HK-2 (cell line): ENCODE measurements around the gene PHF5A.
"Not testable (repeated sequence)": the region's sequence is repeated elsewhere in the genome, so short reads cannot be mapped to it uniquely, and the experiment has no call there.

ENCODE experiments used
- DNase-seq: peaks from one replicate; pipeline ENCODE4 v3.0.0-alpha.2; 2018; ENCODE audit not compliant: unreplicated experiment

The PHF5A gene

DNA sequence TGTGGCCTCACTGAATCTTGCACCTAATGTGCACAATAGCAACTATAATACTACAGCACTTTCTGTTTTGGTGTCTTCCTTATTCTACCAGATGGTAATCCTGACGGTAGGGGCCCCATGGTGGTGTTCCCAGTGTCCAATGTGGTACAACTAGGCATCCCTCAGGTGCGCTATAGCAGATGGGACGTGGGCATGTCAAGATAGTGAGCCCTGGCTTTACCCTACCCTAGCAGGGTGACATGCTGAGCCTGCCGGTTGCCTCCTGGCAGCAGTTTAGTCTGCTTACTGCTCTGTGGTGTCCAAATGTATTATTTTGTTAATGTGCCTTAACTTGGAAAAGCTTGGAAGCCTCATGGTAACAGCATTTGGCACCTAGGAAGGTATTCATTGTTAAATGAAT is 19.6 kb upstream of the PHF5A start:
- no peak for DNase-seq

DNA sequence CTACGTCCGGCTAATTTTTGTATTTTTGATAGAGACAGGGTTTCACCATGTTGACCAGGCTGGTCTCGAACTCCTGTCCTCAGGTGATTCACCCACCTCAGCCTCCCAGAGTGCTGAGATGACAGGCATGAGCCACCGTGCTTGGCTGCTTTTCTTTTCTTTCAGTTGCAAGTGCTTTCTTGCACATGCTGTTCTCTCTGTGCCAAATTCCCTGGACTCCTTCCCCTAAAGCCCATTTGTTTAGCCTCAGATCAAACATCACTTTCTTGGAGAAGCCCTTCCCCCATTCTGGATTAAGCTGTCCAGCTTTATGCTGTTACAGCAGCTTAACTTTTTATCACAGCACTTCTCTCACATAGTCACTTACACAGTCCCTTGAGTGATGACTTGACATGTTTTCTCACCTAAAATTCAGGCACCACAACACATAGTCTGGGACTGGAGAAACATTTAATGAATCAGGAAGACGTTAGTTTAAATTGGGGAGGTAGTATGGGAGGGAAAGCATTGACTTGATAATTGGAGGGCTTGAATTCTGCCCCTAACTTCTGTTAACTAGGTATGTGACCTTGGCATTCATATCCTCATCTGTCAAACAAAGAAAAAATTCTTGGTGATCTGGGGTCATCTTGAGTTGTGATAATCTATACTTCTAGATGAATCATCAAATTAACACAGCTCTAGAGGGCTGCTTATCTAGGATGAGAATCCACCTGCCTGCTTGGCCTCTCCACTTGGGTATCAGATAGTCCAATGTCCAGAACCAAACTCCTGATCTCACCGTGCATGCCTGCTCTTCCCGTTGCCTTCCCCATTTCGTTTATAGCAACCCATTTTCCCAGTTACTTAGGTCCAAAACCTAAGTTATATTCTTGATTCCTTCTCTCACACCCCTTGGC is 18.8 kb upstream of the PHF5A start:
- no peak for DNase-seq

DNA sequence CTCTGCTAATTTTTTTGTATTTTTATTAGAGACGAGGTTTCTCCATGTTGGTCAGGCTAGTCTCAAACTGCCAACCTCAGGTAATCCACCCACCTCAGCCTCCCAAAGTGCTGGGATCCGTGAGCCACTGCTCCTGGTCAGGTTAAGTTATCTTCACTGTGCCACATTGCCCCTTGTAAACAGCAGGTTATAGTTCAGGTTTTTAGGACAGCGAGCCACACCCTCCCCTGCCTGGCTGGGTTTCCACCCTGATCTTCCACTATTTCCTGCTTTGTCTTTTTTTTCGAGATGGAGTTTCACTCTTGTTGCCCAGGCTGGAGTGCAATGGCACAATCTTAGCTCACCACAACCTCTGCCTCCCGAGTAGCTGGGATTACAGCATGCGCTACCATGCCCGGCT is 16.5 kb upstream of the PHF5A start:
- no peak for DNase-seq

DNA sequence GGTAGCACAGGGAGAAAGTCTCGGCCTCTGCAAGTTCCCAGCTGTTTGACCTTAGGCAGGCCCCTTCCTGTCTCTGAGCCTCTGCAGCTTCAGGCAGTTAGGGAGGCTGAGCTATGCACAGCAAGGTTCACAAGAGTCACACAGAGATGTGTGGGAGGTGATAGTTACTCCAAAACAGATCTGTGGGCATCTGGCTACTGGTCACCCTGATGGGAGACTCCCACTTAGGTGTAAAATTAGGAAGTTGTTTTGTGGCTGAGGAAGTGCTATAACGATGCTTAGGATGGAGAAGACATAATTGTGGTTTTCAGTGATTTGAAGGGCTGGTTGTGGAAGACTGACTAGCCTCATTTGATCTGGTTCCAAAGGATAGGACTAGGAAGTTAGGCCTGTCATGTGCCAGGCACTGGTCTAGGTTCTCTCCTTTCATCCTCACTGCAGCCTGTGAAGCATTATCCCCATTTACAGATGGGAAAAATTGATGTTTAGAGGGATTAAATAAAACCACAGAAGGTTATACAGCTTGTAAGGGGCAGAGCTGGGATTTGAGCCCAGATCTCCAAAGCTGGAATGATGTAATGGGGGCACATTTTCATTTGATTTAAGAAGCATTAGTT is 13.9 kb upstream of the PHF5A start:
- no peak for DNase-seq

DNA sequence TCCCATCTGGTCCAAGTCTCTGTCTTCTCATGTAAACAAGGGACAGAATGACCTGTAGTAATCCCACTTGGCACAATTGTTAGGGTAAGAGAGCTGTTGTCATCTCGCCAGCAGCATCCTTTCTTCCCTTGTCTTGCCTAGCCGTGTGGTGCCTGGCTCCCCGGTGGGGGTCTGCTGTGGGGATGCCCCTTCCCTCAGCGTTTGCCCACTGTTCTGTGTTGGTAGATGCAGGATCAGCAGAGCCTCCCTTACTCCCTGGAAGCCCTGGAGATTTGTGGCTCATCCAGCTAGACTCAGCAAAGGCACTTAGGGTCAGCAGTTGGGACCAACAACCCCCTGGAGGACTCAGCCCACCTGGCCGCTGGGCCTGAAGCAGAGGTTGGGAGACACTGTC is 13.4 kb upstream of the PHF5A start:
- no peak for DNase-seq

DNA sequence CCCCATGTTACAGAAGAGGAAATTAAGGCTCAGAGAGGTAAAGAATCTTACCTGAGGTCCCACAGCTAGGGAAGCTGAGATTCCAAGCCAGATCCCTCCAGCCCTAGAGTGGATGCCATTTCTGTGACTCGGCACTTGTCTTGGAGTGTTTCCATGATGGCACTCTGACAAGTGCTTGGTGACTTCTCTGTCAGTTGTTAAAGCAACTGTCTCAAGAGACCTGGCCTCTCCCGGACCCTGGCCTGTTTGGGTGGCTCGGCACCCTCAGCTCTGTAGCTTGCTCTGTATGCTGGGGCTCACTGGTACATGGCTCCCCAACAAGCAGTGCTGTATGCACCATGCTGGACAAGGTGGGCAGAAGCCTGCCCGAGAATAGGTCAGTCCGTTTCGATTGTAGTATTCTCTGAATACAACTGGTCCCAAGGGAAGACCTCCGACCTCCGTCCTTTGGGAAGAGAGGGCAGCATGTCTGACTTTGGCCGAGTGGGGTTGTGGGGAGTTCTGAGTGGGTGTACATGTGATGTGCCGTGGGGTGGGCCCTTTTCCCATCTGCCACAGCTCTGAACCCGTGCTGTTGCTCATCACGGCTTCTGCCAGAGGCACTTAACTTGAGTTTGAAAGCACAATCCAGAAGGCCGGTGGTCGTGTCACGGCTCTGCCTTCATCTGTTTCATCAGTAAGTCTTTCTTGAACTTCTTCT is 12.8 kb upstream of the PHF5A start:
- no peak for DNase-seq

DNA sequence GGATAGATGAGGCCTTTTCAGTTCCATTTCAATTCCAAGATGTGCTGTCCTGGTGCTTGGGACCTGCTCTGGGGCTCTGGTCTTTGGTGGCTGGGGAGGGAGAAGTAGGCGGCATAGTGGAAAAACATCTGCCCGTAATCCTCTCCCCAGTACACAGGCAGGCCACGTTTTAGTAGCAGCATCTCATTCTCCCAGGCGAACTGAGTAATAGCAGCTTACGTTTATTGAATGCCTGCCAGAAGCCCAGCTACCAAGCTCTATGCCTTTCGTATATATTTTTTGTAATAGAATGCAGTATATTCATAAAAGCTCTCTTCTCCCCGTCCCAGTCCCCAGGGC is 11.9 kb upstream of the PHF5A start:
- no peak for DNase-seq

DNA sequence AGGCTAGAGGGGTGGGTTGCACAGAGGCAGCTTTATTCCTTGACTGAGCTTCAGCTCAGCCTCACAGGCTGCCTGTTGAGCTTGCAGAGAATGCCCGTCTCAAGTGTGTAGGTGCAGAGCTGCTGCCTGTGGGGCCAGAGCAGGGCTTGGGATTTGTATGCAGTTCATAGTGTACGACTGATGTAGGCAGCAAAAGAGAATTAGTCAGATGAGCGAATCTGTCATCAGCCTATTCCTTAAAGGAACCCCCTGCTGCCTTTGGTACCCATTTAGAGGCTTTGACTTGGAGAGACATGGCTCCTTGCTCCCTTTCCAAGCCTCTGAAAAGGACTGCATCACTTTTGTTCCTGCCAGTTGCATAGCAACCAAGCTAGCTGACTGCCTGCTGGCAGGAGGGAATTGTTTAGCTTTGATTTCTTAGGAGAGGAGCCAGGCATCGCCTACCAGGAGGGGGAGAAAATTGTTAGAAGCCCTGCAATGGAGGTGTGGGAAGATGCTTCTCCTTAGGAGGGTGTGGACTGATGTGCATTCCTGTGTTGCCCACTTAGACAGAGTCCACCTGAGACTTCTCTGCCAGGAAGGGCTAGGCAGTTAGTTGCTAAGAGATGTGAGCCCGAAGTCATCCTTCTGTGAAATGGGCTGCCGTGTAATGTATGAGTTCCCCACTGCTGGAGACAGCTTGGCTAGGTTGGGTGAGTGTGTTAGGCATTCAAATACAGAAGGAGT is 11.3 kb upstream of the PHF5A start:
- DNase-seq = no peak

DNA sequence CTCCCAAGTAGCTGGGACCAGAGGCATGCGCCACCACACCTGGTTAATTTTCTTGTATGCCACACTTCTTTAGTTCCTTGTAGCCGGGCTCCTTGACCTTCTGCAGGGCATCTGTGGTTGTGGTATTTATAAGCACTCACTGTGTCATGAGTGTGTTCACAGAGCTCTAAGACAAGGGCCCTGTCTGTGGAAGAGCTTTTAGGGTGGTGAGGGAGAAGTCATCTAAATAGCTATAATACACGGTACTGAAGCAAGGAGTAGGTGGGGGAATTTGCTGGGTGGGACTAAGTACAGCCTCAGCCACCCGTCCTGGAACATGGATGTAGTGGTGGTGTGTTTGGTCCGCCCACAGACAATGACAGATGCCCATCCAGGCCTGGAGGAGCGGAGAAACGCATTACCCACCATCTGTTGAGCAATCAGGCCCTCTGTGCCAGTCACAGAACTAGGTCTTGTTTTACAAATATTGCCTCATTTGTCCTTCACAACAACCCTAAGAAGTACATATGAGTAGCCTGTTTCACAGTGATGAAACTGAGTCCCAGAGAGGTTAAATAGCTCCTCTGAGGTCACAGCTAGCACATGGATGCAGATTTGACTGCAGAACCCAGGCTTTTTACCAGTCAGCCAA is 10.5 kb upstream of the PHF5A start:
- DNase-seq = no peak

DNA sequence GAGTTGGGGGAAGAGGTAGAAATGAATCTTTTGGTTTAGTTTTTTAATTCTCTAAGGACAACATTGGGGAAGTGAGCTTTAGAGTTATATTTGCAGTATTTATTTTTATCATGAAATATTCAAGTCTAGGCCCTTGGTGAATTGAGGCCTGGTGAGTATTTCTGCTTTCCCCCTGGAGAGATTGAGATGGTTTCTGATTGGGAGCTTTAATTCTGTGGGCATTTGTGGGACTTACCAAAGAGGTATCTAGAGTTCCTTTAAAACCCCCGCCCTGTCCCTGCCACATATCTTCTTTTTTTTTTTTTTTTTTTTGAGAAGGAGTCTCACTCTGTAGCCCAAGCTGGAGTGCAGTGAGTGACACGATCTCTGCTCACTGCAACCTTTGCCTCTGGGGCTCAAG is 10.0 kb upstream of the PHF5A start:
- DNase-seq = no peak

DNA sequence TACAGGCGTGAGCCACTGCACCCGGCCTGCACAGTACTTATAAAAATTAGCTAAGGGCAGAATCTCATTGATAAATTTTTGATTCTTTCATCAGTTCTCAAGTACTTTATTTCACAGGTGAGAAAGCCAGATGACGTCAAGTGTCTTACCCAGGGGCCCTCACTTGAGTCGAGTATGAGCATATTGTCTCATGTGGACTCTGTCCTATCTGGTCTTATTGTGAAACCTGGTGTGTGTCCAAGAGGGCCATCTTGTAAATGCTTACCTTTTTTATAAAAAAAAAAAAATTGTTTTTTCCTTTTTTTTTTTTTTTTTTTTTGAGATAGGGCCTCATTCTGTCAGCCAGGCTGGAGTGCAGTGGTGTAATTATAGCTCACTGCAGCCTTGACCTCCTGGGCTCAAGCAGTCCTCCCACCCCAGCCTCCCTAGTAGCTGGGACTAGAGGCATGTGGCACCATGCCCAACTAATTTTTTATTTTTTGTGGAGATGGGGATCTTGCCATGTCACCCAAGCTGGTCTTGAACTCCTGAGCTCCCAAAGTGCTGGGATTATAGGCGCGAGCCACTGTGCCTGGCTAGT is 6.5 kb upstream of the PHF5A start:
- DNase-seq = no peak

DNA sequence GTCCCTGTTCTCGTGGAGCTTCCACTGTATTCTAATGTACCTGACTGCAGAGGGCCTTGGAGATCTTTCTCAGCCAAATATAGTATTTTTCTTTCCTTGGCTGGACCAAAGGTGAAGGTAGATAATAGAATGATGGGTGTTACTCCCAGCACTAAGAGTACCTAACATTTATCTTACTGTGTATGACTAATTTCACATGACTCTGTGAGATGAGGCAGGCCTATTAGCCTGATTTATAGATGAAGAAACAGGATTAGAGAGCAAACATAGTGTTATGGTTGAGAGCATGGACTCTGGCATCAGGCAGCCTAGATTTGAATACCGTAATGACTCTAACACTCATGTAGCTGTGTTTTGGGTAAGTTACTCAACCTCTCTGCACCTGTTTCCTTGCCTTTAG is 3.1 kb upstream of the PHF5A start:
- no peak for DNase-seq

DNA sequence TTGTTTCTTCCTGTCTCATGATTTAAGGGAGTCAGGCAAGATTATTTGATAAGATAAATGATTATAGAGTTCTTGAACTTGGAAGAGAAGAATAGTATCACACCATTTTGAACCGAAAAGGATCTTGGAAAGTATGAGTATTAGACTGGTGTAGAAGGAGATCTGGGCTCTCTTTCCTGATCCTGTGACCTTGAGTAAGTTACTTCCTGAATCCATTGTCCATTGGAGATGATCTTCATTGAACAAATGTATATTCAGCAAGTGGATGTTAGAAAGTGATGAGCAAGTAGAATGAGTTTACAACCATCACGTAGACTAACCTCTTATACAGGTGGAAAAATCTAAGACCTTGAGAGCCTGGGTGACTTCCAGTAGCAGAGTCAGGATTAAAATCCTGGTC is 2.4 kb upstream of the PHF5A start:
- DNase-seq = no peak

DNA sequence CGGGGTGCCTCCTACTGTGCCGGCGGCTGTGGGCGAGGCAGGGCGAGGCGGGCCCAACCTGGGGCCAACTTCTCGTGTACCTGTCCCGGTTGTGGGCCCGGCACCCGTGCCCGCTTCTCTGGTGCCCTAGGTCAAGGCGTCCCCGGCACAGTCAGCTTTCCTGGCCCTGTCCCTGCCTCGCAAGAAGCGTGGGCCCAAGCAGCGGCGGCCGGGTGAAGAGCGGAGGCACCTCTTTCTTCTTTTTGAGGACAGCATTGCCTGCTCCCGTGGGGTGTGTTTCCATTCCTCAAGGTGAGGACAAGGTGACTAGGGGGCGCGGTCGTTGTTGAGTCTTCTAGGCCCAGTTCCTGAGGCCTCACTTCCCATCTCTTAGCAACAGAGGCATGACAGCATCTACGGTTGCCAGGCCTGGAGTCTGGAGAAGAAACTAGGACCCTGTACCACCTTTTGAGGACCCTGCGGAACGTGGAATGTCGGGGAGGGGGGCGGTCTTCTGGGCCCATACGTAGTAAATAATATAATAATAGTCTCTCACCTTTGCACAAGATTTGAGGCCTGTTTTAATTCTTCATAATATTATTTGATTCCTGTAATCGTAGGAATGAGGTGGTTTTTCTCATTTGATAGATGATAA is 843 bp upstream of the PHF5A start:
- no peak for DNase-seq

DNA sequence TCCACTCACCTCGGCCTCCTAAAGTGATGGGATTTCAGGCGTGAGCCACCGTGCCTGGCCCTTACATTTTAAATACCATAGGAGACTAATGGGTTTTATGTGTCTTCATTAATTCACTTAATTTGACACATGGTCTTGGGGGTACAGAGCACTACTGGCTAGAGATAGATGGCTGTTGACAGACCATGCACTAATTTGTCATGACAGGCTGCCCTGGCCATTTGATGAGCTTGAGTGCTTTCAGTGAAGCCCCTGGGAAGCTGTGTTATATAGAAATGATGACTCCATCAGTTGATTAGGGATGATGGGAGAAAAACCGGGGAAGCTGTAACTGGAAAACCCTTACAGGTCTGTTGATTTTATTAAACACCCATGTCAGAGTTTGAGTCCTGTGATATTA is 6.6 kb downstream of the PHF5A start:
- no peak for DNase-seq

DNA sequence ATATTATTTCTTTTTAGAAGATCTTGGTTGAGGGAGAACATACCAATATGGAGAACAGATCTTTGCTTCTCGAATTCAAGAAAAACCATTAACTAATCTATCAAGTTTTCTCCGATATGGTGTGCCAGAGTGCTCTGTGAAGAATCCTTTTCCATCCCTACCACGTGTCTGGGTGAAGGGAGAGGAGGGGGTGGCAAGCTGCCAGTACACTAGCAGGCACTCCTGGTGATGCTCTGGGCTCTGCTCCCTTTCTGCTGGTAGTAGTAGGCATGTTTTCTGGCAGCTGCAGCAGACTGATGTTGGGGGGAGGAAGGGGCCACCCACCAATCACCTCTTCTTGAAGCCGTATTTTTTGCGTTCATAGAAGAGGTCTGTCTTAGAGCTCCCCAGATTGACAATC is 8.4 kb downstream of the PHF5A start:
- not testable (repeated sequence) for DNase-seq

DNA sequence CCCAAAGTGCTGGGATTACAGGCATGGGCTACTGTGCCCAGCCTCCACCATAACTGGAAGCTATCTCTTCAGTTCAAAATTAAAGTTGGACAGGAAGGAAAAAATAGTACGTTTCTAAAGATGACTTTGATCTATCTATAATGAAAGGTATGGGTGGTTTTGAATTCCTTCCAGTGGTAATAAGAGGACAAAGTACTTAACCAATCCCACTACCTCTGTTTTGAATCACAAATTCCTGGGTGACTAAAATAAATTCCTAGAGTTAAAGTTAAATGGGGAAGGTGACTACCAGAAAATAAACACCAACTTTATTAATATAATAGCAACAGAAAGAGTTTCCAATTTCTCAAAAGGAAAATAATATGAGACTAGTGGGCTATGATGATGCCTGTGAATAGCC is 9.1 kb downstream of the PHF5A start:
- no peak for DNase-seq

DNA sequence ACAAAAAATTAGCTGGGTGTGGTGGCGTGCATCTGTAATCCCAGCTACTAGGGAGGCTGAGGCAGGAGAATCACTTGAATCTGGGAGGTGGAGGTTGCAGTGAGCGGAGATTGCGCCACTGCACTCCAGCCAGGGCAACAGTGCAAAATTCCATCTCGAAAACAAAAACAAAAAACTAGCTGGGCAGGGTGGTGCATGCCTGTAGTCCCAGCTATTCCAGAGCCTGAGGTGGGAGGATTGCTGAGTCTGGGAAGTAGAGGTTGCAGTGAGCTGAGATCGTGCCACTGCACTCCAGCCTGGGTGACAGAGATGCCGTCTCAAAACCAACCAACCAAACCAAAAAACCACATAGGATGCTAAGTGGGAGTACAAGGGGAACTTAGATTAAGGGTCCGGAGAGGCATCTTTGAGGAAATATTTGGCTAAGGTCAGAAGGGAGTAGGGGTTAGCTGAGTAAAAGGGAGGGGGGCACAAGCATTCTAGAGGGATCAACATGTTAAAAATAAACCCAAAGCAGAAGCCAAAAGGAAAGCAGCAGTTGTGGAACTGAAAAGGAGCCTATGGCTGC is 10.2 kb downstream of the PHF5A start:
- DNase-seq = no peak

DNA sequence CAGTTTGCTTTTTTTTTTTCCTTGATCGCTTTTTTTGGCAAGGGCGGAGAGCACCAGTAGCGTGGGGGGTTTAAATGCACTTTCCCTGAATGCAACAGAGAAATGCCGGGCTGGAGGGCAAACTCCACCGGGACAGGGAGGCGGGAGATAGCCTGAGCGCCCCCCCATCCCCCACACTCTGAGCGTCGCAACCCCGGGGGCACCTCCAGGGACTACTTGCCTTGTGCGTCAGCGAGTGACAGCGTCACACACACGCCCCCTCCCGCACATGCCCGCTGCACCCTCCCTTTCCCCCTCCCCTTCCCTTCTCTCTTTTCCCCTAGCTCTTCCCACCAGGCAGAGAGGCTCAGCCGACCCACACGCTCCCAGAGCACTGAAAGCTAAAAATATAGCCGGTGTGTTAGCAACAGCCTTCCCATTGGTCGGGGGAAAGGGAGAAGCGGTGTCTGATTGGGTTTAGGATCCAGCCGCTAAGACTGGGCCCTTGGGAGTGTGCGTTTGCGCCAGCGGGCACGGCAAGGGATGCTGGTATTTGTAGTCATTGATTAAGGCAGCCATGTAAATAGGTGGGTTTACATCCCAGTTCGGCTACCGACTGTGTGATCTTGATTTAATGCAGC is 20.2 kb downstream of the PHF5A start:
- peak; percentile 94 for DNase-seq
